MCF 10A (cell line): Measurements from ENCODE around the gene USP25. TPM values are rescaled to one million over a fixed set of nuclear protein-coding genes. Genes with fewer than 3 reads are reported as not detected.

Experiments
- BruUV-seq: library from RNA; stranded (reverse); fragments of 400-500 nt; replicated peaks from 2 replicates; lab custom pipeline; 2021; lab: Mats Ljungman, UMichigan
- CTCF ChIA-PET: fragments of 300-600 bp; sonication (Branson Sonifier 250); formaldehyde crosslinking; extraction: SDS; loops from one replicate; lab custom pipeline; 2021; ENCODE audit warnings: antibody characterized with exemption, inconsistent platforms; lab: Yijun Ruan, JAX
- POLR2A ChIA-PET: fragments of 300-600, 350-650 bp; sonication (Branson Sonifier 250); formaldehyde crosslinking; extraction: SDS; loops from one replicate; lab custom pipeline; 2020; ENCODE audit warnings: antibody characterized with exemption, inconsistent platforms; lab: Yijun Ruan, JAX
- DNase-seq: peaks from one replicate; pipeline ENCODE4 v3.0.0-alpha.2; 2018; ENCODE audit not compliant: unreplicated experiment
- H3K27ac Mint-ChIP-seq: one replicate; pipeline ENCODE4 v1.8.0; 2022; ENCODE audit warnings: mild to moderate bottlenecking, low read depth, mixed read lengths; ENCODE audit not compliant: unreplicated experiment
- H3K27me3 Mint-ChIP-seq: one replicate; pipeline ENCODE4 v1.8.0; 2022; ENCODE audit warnings: mixed read lengths; ENCODE audit not compliant: insufficient read depth, unreplicated experiment
- H3K36me3 Mint-ChIP-seq: one replicate; pipeline ENCODE4 v1.8.0; 2022; ENCODE audit warnings: mild to moderate bottlenecking, moderate library complexity, mixed read lengths; ENCODE audit not compliant: insufficient read depth, unreplicated experiment
- H3K4me1 Mint-ChIP-seq: one replicate; pipeline ENCODE4 v1.8.0; 2022; ENCODE audit warnings: mixed read lengths; ENCODE audit not compliant: insufficient read depth, unreplicated experiment
- H3K4me3 Mint-ChIP-seq: one replicate; pipeline ENCODE4 v1.8.0; 2022; ENCODE audit warnings: mild to moderate bottlenecking, moderate library complexity, mixed read lengths; ENCODE audit not compliant: unreplicated experiment
- H3K9me3 Mint-ChIP-seq: one replicate; pipeline ENCODE4 v1.8.0; 2022; ENCODE audit warnings: mixed read lengths; ENCODE audit not compliant: unreplicated experiment
- CTCF ChIP-seq: fragments of 200-600 bp; IDR thresholded peaks from one replicate; pipeline ENCODE4 v1.8.0; 2022; ENCODE audit warnings: antibody characterized with exemption, mild to moderate bottlenecking; ENCODE audit not compliant: unreplicated experiment
- intact Hi-C: fragments of 100-400 bp; cut with micrococcal nuclease; formaldehyde crosslinking; loops from 2 replicates; pipeline ENCODE4 v1.14.1; 2022
- total RNA-seq: library from RNA; stranded (reverse); gene quantifications from 2 replicates; pipeline ENCODE4 v1.2.3, GENCODE V29; 2022

The USP25 gene
- total RNA-seq, 1 experiment from 2014 or later: 90.8 TPM

GRCh38 chr21:15751037-15751436, 21.3 kb downstream of the USP25 start:
- ChIA-PET POLR2A (interaction anchor here (0.6 to 1.3 kb wide), 2 partner anchors 14 to 19 kb away, joined by 3 to 5 read pairs; no protein-coding TSS in a partner anchor), CTCF (interaction anchor here (0.5 kb wide), 1 partner anchor 1404 kb away, joined by 4 read pairs; no protein-coding TSS in a partner anchor)
- H3K27ac Mint-ChIP-seq: peak overlapping the region; percentile 52
- H3K36me3 Mint-ChIP-seq: peaks cover 14% of the 10 kb centered on the region
- H3K4me1 Mint-ChIP-seq: peaks cover 49% of the 10 kb centered on the region
- intact Hi-C loops: no loop called here
- BruUV-seq: no TSS peak
- no peak overlapping the region for H3K4me3 Mint-ChIP-seq
- no peaks in the 10 kb centered on the region for H3K27me3 Mint-ChIP-seq
- TF ChIP-seq CTCF: no peak
- no peaks in the 10 kb centered on the region for H3K9me3 Mint-ChIP-seq
- no peak for DNase-seq

GRCh38 chr21:15751546-15751945, 21.8 kb downstream of the USP25 start:
- no peak for TF ChIP-seq CTCF
- Mint-ChIP-seq H3K27ac (no peak overlapping the region), H3K36me3 (peaks cover 14% of the 10 kb centered on the region), H3K4me1 (peaks cover 50% of the 10 kb centered on the region), H3K27me3 (no peaks in the 10 kb centered on the region), H3K9me3 (no peaks in the 10 kb centered on the region), H3K4me3 (no peak overlapping the region)
- POLR2A ChIA-PET: interaction anchor here (0.6 to 1.3 kb wide), 3 partner anchors 12 to 19 kb away, joined by 3 to 5 read pairs (median 4); no protein-coding TSS in a partner anchor
- DNase-seq: no peak
- CTCF ChIA-PET: interaction anchor here (0.5 kb wide), 1 partner anchor 1404 kb away, joined by 4 read pairs; no protein-coding TSS in a partner anchor
- intact Hi-C loops: no loop called here
- BruUV-seq: no TSS peak

- H3K4me3 Mint-ChIP-seq: no peak overlapping the region
- peaks cover 20% of the 10 kb centered on the region for H3K36me3 Mint-ChIP-seq
- POLR2A ChIA-PET: interaction anchor here (1.1 to 1.3 kb wide), 2 partner anchors 11 to 21 kb away, joined by 3 to 4 read pairs; no protein-coding TSS in a partner anchor
- TF ChIP-seq CTCF: no peak
- H3K9me3 Mint-ChIP-seq: peaks cover 13% of the 10 kb centered on the region
- intact Hi-C loops: no loop called here
- no peaks in the 10 kb centered on the region for H3K27me3 Mint-ChIP-seq
- peak overlapping the region; percentile 86 for H3K27ac Mint-ChIP-seq
- CTCF ChIA-PET: interaction anchor here (0.6 to 1.0 kb wide), 3 partner anchors 10 to 160 kb away, joined by 3 to 4 read pairs (median 3); no protein-coding TSS in a partner anchor
- DNase-seq: no peak
- H3K4me1 Mint-ChIP-seq: peaks cover 61% of the 10 kb centered on the region
- no TSS peak for BruUV-seq
Measured at GRCh38 chr21:15752763-15753407, 23.1 kb downstream of the USP25 start.

GRCh38 chr21:15753741-15754140, 24.0 kb downstream of the USP25 start:
- H3K9me3 Mint-ChIP-seq: peaks cover 13% of the 10 kb centered on the region
- BruUV-seq: no TSS peak
- H3K27ac Mint-ChIP-seq: peak overlapping the region; percentile 86
- CTCF ChIA-PET: interaction anchor here (0.7 to 1.0 kb wide), 3 partner anchors 9 to 30 kb away, joined by 3 to 4 read pairs (median 4); no protein-coding TSS in a partner anchor
- POLR2A ChIA-PET: interaction anchor here (1.1 to 1.7 kb wide), 2 partner anchors 21 kb away, joined by 3 to 5 read pairs; no protein-coding TSS in a partner anchor
- no peaks in the 10 kb centered on the region for H3K27me3 Mint-ChIP-seq
- intact Hi-C loops: no loop called here
- H3K4me1 Mint-ChIP-seq: peaks cover 61% of the 10 kb centered on the region
- no peak for TF ChIP-seq CTCF
- no peak overlapping the region for H3K4me3 Mint-ChIP-seq
- DNase-seq: no peak
- H3K36me3 Mint-ChIP-seq: peaks cover 20% of the 10 kb centered on the region
